Endothelial cell of umbilical vein (primary cell): Measurements from ENCODE around the gene KCTD19.

ENCODE experiments used
- POLR2A ChIP-seq: IDR thresholded peaks from 2 replicates; pipeline ENCODE4 v1.6.1; 2012; ENCODE audit warnings: low read depth, mild to moderate bottlenecking, control low read depth, low read length
- TF ChIP-seq, protein P1 (sequence below), 2 donors: IDR thresholded peaks; 1 replicate in 1 of 2; 2 replicates in 1 of 2; pipeline ENCODE4 v1.5.1; 2011; ENCODE audit warnings: low read length in 2 of 2, mild to moderate bottlenecking in 2 of 2, moderate library complexity in 2 of 2, control low read depth in 1 of 2, inconsistent platforms in 1 of 2, low read depth in 1 of 2; ENCODE audit not compliant: insufficient read depth in 1 of 2; ENCODE audit errors: extremely low read depth in 1 of 2

DNA sequence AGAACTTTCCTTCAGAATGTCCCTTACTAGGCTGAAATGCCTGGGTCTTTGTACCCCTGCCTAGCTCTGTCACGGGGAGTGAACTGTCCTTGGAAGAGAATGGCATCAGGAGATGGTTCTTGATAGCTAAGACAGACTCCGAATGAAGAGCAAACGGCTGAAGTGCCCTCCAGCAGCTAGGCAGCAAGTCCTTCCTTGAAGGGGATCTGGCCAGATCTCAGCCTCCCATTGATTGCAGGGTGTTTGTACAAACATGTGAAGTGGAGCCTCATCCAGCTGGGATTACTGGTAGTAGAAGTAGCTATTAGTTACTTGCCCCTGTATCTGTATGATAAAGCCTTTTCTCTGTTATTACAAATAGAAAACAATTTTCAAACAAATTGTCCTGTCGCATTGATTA, 31.0 kb upstream of the KCTD19 start:
- TF ChIP-seq, protein P1, sequence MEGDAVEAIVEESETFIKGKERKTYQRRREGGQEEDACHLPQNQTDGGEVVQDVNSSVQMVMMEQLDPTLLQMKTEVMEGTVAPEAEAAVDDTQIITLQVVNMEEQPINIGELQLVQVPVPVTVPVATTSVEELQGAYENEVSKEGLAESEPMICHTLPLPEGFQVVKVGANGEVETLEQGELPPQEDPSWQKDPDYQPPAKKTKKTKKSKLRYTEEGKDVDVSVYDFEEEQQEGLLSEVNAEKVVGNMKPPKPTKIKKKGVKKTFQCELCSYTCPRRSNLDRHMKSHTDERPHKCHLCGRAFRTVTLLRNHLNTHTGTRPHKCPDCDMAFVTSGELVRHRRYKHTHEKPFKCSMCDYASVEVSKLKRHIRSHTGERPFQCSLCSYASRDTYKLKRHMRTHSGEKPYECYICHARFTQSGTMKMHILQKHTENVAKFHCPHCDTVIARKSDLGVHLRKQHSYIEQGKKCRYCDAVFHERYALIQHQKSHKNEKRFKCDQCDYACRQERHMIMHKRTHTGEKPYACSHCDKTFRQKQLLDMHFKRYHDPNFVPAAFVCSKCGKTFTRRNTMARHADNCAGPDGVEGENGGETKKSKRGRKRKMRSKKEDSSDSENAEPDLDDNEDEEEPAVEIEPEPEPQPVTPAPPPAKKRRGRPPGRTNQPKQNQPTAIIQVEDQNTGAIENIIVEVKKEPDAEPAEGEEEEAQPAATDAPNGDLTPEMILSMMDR (IDR thresholded peaks at IDR 0.05; ENCODE audit: extremely low read depth in 1 of 2, insufficient read depth in 1 of 2, low read depth in 1 of 2, low read length in 2 of 2), result no peak
- no peak for TF ChIP-seq POLR2A
